ENCODE data around the gene C1QTNF8.
A peak's percentile ranks its signal among the peaks of the same experiment; 100 is the strongest.

C1QTNF8 gene

DNA sequence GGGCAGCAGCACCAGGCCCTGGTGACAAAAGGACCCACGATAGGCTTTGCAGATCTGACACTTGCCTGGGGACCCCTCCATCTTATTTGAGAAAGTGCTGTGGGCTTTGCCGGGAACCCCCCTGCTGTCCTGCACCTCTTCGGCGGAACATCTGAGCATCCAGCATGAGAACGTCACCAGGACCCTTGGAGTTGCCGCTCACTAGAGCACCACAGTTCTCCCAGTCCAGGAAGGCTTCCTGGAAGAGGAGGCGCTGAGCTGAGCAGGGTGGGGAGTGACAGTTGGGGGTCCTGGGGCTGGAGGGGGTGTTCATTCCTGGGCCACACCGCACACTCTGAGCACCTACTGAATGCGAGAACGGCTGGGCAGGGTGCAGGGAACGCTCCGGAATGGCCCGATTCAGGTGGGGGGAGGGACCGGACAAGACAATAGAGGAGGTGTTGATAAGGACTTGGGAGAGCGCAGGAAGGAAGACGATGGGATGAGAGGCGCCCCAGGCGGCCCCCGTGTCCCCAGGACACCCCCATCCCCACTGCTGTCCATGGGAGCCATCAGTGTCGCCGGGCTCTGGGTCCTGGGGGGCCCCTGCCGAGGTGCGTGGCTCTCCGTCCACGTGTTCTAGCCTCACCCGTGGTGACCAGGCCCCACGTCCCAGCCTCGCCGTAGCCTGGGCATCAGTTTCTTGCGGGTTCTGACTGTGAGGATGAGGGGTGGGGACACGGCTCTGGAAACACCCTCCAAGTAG lies 32.1 kb upstream of the C1QTNF8 start:
- no peak for DNase-seq (ENCODE audit: low read depth, low spot score)

DNA sequence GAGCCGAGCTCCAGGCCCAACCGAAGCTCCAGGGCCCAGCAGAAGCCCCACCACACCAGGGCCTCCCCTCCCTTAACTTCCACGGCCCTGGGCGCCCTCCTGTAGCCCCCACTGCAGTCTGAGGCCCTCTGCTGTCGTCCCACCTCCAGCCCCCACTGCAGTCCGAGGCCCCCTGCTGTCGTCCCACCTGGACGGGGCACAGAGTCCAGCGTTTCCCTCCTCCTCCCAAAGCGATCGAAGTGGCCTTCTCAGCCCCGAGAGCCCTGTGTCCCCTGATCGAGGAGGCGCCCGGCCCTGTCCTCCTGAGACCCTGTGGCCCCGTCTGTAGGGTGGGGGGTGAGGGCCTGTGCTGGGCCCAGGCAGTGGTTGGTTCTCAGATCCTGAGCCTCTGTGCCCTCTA lies 31.1 kb upstream of the C1QTNF8 start:
- no peak for DNase-seq (ENCODE audit: low read depth, low spot score)

- no peak for DNase-seq (ENCODE audit: low read depth, low spot score)
These were observed 30.5 kb upstream of the C1QTNF8 start for GRCh38 chr16:1126586-1126985.

DNA sequence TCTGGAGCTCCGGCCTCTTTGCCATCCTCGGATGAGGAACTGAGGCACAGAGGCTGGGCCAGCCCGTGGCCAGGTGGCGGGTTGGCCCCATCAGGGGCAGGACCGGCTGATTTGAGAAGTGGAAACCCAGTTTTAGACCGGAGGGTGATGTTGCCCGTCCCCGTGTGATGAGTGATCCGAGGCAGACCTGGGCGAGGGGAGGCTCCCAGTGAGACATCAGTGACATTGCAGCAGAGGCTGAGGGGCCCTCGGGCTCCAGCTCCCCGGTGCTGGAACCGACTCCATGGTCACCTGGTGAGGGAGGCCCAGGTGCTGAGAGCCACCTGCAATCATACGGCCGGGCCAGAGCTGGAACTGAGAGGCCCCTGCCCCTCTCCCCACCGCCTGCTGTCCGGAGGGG lies 30.0 kb upstream of the C1QTNF8 start:
- DNase-seq (ENCODE audit: low read depth, low spot score) = no peak

DNA sequence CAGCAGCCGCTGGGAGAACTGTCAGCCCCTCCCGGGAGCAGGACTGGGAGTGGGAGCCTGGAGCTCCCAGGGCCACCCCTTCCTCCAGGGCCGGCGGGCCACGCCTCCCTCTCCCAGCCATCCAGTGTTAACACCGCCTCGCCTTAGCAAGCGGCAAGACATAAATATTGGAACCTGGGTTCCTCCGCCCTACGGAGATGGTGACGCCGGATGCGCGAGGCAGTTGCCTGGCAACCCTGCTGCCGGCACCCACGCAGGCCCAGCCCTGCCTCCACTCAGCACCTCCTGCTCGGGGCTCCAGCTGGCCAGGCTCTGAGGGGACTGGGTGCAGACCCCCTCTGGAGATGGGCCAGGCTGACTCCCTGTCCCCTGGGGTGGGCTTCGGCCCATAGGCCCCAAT lies 29.4 kb upstream of the C1QTNF8 start:
- DNase-seq (ENCODE audit: low read depth, low spot score) = peak; percentile 28

GRCh38 chr16:1124795-1125194 lies 28.8 kb upstream of the C1QTNF8 start:
- no peak for DNase-seq (ENCODE audit: low read depth, low spot score)

DNA sequence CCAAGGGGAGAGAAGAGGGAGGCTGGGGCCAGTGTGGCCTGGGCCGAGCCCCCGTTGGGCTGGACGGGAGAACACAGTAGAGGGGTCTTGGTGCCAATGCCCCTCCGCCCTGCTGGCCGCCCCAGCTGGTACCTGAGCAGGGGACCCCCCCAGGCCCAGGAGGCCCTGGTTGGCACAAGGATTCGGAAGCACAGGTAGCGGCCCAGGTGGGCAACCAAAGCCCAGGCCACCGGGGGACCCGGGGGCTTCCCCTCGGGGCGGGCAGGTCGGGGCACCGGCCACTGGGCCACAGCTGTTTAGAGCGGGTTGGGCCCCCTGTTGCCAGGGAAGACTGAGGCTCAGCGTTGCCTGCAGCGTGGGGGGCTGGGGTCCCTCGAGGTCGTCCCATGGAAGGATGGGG lies 28.2 kb upstream of the C1QTNF8 start:
- no peak for DNase-seq (ENCODE audit: low read depth, low spot score)

DNA sequence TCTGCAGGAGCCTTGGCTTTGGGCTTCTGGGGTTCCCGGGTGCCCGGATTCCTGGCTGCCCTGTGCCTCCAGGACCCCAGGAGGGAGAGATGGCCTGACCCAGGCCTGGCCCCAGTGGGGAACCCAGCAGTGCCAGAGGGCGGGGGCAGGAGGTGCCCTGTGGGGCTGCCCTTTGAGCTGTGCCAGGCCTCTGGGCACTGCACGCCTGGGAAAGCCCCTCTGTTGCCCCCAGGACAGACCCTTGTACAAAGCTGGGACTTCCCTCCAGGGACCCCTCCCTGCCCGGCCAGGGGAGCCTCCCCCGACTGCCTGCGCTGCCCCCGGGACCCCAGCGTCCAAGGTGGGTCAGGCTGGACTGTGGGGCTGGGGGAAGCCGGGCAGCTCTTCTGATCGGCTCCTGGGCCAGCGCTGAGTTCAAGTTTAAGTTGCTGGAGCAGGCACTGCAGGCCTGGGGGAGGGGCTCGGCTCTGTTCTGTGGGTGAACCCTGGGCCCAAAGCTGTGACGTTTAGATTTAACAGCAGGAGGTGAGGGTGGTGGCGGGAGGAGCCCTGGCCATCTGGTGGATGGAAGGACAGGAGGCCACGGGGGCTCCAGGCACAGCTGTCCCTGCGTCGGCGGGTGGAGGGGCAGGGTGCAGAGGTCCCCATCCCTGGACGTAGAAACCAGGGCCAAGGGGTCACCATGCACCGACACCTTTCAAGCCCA lies 27.6 kb upstream of the C1QTNF8 start:
- DNase-seq (ENCODE audit: low read depth, low spot score) = no peak

DNA sequence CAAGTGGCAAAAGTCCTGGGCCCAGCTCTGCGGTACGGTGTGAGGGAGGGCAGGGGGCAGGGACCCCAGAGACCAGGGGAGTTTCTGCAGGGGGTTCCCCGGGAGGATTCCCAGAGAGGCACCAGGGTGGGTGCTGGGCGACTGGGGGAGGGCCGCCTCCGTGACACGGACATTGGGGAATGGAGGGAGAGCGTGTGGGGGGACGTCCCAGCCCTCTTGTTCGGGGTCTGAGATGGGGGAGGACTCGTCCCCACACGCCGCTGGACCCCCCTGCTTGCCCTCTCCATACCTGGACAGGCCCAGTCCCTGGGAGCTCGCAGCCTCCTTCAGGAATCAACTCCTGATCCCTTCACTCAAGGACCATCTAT lies 26.3 kb upstream of the C1QTNF8 start:
- no peak for DNase-seq (ENCODE audit: low read depth, low spot score)

DNA sequence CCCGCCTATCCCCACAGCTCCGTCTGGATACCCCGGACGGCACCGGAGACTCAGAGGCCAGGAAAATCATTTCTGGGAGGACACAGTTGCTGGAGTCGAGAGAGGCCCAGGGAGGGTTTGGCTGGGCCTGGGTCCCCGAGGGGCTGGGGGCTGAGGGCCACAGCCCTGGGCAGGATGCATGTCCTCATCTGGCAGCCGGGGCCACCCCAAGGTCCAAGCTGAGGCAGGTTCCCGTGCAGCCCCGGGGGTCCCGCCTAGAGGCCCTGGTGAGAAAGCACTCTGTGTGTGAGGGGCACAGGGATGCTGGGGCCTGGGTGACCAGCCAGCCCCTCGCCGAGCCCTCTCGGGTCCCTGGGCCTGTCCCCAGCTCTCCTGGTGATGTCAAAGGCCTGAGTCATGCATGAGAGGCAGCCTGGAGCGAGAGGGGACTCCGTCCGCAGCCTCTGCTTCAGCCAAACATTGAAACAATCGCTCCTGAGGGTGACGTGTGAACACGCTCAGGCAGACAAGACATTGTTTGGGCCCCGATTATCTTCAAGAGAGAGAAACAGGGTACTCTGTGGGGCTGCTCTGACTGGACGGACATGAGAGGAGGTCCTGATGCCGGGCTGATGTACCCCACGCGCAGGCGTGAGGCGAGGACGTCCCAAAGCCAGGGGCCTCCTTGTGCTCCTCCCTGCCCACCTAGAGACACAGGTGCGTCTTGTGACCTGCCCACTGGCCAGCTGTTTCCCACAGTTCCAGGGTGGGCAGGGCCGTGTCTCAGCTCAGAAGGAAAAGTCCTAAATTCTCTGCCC lies 25.8 kb upstream of the C1QTNF8 start:
- DNase-seq (ENCODE audit: low read depth, low spot score) = no peak

DNA sequence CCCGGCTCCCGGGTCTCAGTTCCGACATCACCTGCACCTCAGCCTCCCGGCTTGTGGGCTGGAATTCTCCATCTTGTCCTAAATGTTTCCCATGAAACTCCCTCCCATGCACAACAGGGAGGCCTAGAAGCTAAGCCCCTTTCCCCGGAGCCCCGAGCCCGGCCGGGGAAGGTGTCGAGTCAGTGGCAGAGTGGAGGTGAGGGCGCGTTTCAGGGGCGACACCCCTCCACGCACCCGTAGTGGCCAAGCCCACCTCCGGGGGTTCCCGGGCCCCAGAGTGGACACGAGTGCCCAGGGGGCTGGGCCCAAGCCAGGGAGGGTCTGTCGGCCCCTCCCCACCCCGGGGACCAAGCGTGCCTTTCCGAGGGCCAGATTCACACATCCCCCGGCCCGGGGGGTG lies 25.0 kb upstream of the C1QTNF8 start:
- no peak for DNase-seq (ENCODE audit: low read depth, low spot score)

DNA sequence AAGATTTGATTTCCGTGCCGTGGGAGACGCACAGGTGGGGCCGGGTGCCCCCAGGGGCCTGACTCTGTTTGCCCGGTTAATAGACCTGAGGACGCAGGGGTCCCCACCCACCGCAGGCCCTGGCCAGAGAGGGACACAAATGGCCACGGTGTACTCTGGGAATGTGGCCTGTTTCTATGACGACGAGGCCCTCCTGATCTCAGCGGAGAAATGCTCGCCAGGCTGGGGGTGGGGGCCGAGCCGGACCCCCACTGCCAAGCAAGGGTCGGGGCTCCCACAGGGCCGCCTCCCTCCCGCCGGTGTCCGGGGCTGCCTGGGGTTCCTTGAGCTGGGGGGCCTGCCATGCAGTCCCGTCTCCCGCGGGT lies 24.5 kb upstream of the C1QTNF8 start:
- DNase-seq (ENCODE audit: low read depth, low spot score) = no peak

GRCh38 chr16:1119766-1120576 lies 23.9 kb upstream of the C1QTNF8 start:
- DNase-seq (ENCODE audit: low read depth, low spot score) = no peak

- DNase-seq (ENCODE audit: low read depth, low spot score) = no peak
These were observed 23.1 kb upstream of the C1QTNF8 start for GRCh38 chr16:1119129-1119528.

- DNase-seq (ENCODE audit: low read depth, low spot score) = no peak
These were observed 21.9 kb upstream of the C1QTNF8 start for GRCh38 chr16:1117926-1118325.

DNA sequence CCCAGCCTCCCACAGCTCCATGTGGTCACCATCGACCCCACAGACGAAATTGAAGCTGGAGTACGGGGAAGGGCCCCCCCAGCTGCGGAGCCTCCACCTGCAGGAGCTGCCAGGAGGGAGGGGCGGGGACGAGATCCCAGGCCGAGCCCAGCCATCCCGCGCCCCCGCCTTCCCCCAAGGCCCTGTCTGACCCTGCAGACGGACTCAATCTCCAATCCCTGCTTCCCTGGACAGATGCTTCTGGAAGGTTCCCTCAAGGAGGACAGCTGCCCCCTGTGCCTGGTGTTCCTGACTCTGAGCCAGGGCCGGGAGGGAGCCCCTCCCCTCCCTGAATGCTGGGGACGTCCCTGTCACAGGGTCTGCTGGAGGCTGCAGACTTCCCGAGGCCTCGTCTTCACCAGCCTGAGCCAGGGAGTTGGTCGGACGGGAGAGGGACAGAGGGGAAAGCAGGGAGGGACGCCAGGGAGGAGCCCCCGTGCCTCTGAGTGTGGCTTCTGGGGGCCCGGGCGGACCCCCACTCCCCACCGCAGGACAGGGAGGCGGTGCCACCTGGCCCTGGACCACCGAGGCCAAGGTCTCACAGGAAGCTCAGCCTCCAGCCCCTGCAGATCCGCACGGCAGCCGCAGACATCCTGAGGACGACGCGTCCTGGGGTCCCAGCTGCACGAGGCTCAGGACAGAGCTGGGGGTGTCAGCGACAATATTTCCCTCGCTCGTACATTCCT lies 21.3 kb upstream of the C1QTNF8 start:
- no peak for DNase-seq (ENCODE audit: low read depth, low spot score)

- DNase-seq (ENCODE audit: low read depth, low spot score) = no peak
These were observed 20.6 kb upstream of the C1QTNF8 start for GRCh38 chr16:1116693-1117077.

GRCh38 chr16:1113889-1114526 lies 18.0 kb upstream of the C1QTNF8 start:
- no peak for DNase-seq (ENCODE audit: low read depth, low spot score)

- DNase-seq (ENCODE audit: low read depth, low spot score) = no peak
These were observed 17.4 kb upstream of the C1QTNF8 start for GRCh38 chr16:1113489-1113888.

GRCh38 chr16:1112506-1113184 lies 16.6 kb upstream of the C1QTNF8 start:
- DNase-seq (ENCODE audit: low read depth, low spot score) = no peak

Data from astrocyte of the hippocampus (primary cell).